ENCODE data around the gene GAB1. TPM values are rescaled to one million over a fixed set of nuclear protein-coding genes. Genes with fewer than 3 reads are reported as not detected.

Gene GAB1
- total RNA-seq, 1 experiment from 2014 or later = 29.4 TPM

DNA sequence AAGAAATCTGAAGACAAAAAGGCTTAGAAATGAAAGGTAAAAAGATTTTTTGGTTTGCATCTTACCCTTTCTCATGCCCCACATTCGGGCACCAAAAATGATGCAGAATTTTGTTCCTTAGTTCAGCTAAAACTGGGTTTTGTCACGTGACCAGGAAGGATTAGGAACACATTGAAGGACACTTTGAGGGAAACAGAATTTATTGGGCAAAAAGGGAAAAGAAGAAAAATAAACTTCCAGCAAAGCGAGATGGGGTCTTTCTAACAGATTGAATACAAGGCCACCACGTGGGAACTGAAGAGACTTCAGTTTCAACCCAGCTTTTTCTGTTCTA lies 95.5 kb downstream of the GAB1 start:
- Histone ChIP-seq H3K79me2 (ENCODE audit: low read depth) (no peaks in the 10 kb centered on the region), H3K27me3 (ENCODE audit: insufficient read depth, low read depth) (no peaks in the 10 kb centered on the region), H3K4me3 (no peak overlapping the region), H3K9me3 (ENCODE audit: insufficient read depth, low read depth) (no peaks in the 10 kb centered on the region), H4K20me1 (ENCODE audit: insufficient read depth) (no peaks in the 10 kb centered on the region), H3K4me2 (no peak overlapping the region), H3K36me3 (ENCODE audit: low read depth) (no peaks in the 10 kb centered on the region), H2AFZ (no peak overlapping the region), H3K9me2 (ENCODE audit: insufficient read depth) (no peaks in the 10 kb centered on the region), H3K4me1 (replicated peaks; ENCODE audit: insufficient read depth) (no peaks in the 10 kb centered on the region), H3F3A (ENCODE audit: insufficient read depth, low read depth) (no peaks in the 10 kb centered on the region), H3K27ac (no peak overlapping the region)
- ChIA-PET CTCF (no interaction called here), POLR2A (ENCODE audit: unreplicated experiment) (no interaction called here)
- intact Hi-C loops (cut with micrococcal nuclease; ENCODE audit: unreplicated experiment) = no loop called here
- BruUV-seq (replicated peaks) = no TSS peak
- TF ChIP-seq, protein P1, sequence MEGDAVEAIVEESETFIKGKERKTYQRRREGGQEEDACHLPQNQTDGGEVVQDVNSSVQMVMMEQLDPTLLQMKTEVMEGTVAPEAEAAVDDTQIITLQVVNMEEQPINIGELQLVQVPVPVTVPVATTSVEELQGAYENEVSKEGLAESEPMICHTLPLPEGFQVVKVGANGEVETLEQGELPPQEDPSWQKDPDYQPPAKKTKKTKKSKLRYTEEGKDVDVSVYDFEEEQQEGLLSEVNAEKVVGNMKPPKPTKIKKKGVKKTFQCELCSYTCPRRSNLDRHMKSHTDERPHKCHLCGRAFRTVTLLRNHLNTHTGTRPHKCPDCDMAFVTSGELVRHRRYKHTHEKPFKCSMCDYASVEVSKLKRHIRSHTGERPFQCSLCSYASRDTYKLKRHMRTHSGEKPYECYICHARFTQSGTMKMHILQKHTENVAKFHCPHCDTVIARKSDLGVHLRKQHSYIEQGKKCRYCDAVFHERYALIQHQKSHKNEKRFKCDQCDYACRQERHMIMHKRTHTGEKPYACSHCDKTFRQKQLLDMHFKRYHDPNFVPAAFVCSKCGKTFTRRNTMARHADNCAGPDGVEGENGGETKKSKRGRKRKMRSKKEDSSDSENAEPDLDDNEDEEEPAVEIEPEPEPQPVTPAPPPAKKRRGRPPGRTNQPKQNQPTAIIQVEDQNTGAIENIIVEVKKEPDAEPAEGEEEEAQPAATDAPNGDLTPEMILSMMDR (conservative IDR thresholded peaks at IDR 0.05) = no peak
- TF ChIP-seq EZH2 (IDR thresholded peaks at IDR 0.05; ENCODE audit: low read depth) = no peak
- no peak for DNase-seq

DNA sequence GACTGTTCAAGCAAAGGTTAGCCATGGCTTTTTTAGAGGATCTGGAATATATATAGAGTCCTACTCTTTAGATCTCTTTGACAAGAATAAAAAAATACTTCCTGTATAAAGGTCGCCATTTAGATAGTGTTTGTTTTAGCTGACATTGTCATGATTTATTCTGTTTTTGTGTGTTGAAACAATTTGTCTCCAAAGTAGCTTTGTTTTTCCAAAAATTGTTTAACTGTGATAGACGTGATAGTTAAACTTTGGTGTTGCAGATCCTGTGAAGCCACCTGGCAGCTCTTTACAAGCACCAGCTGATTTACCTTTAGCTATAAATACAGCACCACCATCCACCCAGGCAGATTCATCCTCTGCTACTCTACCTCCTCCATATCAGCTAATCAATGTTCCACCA lies 96.6 kb downstream of the GAB1 start:
- Histone ChIP-seq H4K20me1 (ENCODE audit: insufficient read depth) (no peaks in the 10 kb centered on the region), H3K9me2 (ENCODE audit: insufficient read depth) (no peaks in the 10 kb centered on the region), H3K27ac (no peak overlapping the region), H3K4me2 (no peak overlapping the region), H2AFZ (no peak overlapping the region), H3K4me3 (no peak overlapping the region), H3F3A (ENCODE audit: insufficient read depth, low read depth) (no peaks in the 10 kb centered on the region), H3K9me3 (ENCODE audit: insufficient read depth, low read depth) (no peaks in the 10 kb centered on the region), H3K36me3 (ENCODE audit: low read depth) (no peaks in the 10 kb centered on the region), H3K4me1 (replicated peaks; ENCODE audit: insufficient read depth) (no peaks in the 10 kb centered on the region), H3K27me3 (ENCODE audit: insufficient read depth, low read depth) (no peaks in the 10 kb centered on the region), H3K79me2 (ENCODE audit: low read depth) (no peaks in the 10 kb centered on the region)
- CTCF ChIA-PET = no interaction called here
- intact Hi-C loops (cut with micrococcal nuclease; ENCODE audit: unreplicated experiment) = no loop called here
- TF ChIP-seq, protein P1 (conservative IDR thresholded peaks at IDR 0.05) = no peak
- TF ChIP-seq EZH2 (IDR thresholded peaks at IDR 0.05; ENCODE audit: low read depth) = no peak
- no TSS peak for BruUV-seq (replicated peaks)
- POLR2A ChIA-PET (ENCODE audit: unreplicated experiment) = interaction anchor here (0.7 kb wide), 1 partner anchor 240 kb away, joined by 3 read pairs; no protein-coding TSS in a partner anchor
- no peak for DNase-seq

DNA sequence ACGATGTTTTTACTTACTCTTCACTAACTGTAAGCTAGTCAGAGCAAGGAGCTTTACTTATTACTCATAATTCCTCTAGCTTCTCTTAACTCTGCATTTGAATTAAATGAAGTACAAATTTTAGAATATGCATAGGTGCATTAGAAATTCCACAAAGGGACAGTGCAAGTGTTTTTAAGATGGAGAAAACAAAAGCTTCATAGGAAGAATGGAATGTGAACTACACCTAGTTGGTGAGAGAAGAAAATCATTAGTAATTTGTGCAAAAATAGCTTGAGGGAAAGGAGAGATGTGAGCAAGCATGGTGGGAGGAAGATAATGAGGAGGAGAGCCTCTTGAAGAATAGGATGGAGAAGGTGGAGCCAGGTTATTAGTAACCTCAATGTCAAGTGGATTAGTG lies 99.3 kb downstream of the GAB1 start:
- BruUV-seq (replicated peaks) = no TSS peak
- Histone ChIP-seq H3K4me1 (replicated peaks; ENCODE audit: insufficient read depth) (no peaks in the 10 kb centered on the region), H3K9me2 (ENCODE audit: insufficient read depth) (no peaks in the 10 kb centered on the region), H3K4me2 (no peak overlapping the region), H2AFZ (no peak overlapping the region), H3K4me3 (no peak overlapping the region), H3K27me3 (ENCODE audit: insufficient read depth, low read depth) (no peaks in the 10 kb centered on the region), H3K27ac (no peak overlapping the region), H3K9me3 (ENCODE audit: insufficient read depth, low read depth) (no peaks in the 10 kb centered on the region), H3F3A (ENCODE audit: insufficient read depth, low read depth) (no peaks in the 10 kb centered on the region), H3K36me3 (ENCODE audit: low read depth) (no peaks in the 10 kb centered on the region), H4K20me1 (ENCODE audit: insufficient read depth) (no peaks in the 10 kb centered on the region), H3K79me2 (ENCODE audit: low read depth) (no peaks in the 10 kb centered on the region)
- CTCF ChIA-PET = no interaction called here
- no peak for DNase-seq
- POLR2A ChIA-PET (ENCODE audit: unreplicated experiment) = no interaction called here
- no peak for TF ChIP-seq EZH2 (IDR thresholded peaks at IDR 0.05; ENCODE audit: low read depth)
- TF ChIP-seq, protein P1 (conservative IDR thresholded peaks at IDR 0.05) = no peak
- intact Hi-C loops (cut with micrococcal nuclease; ENCODE audit: unreplicated experiment) = no loop called here

Data from PC-9 (cell line).